ENCODE data around the gene ESPN. TPM values are rescaled to one million over a fixed set of nuclear protein-coding genes. Genes with fewer than 3 reads are reported as not detected.

ESPN gene
- total and polyA plus RNA-seq, 2 of the 4 experiments (the other 2 are of a cell fraction), result under 0.01 to 0.02 TPM

DNA sequence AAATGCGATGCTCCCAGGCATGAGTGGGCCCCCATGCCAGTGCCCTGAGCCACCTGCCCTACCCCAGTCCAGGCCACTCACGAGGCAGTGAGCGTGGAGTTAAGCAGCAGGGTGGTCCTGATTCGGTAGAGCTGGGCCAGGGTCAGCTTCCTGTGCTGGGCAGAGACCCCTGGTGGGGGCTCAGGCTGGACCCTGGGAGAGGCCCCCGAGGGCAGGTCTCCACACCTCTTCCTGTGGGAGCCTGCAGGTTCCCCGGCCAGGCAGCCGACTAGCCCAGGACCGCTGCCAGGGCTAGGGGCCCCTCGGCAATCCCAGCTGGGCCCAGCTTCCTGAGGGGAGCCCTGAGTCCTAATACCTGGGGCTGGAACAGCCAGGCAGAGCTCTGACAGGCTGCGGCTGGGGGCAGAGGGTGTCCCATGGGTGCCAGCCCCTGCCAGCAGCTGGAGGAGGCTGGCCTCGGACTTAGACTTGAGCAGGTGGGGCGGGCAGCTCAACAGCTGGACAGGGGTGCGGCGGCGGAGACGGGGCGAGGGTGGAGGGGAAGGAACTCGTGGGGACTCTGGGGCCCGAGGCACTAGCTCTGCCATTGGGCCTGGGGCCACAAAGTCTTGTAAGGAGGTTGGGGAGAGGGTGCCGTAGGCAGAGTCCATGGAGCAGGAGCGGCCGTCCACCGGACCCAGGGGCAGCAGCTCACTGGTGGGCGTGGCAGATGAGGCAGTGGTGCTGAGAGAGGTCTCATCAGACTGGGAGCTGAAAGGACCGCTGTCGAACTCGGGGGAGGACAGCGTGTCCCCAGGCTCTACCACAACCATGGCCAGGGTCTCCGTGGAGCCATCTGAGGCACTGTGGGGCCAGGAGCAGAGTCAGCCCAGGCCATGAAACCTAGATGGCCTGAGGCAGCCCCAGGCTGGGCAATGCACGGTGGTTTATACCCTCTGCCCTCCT, 43.4 kb downstream of the ESPN start:
- ChIA-PET POLR2A (ENCODE audit: unreplicated experiment) (no interaction called here), CTCF (no interaction called here)
- Histone ChIP-seq H3K36me3 (ENCODE audit: control insufficient read depth, insufficient read depth, low read length) (peaks cover 42% of the 10 kb centered on the region), H3K23ac (ENCODE audit: low read depth, low read length) (no peak overlapping the region), H3K27ac (ENCODE audit: insufficient read depth, low read length) (no peak overlapping the region), H4K8ac (ENCODE audit: low read depth in 2 of 2, low read length in 2 of 2) (no peak overlapping the region), H2BK5ac (ENCODE audit: low read depth, low read length, poor library complexity, severe bottlenecking) (no peak overlapping the region), H2AFZ (replicated peaks; ENCODE audit: low read length, poor library complexity) (no peak overlapping the region), H2BK120ac (ENCODE audit: low read depth, low read length) (no peak overlapping the region), H3K4ac (ENCODE audit: low read depth, low read length) (no peak overlapping the region), H3K79me1 (ENCODE audit: low read depth in 1 of 2, low read length in 2 of 2) (no peaks in the 10 kb centered on the region), H2BK20ac (ENCODE audit: low read depth, low read length) (no peak overlapping the region), H4K91ac (ENCODE audit: insufficient read depth, low read depth, low read length) (no peak overlapping the region), H4K20me1 (ENCODE audit: insufficient read depth, low read length) (no peaks in the 10 kb centered on the region; the same call in 1 of the 2 replicates), H3K9ac (ENCODE audit: low read depth, low read length) (no peak overlapping the region), H3K18ac (ENCODE audit: low read depth, low read length) (no peak overlapping the region), H3K4me3 (ENCODE audit: insufficient read depth, low read depth, low read length) (no peak overlapping the region), H3K4me1 (ENCODE audit: control insufficient read depth, insufficient read depth, low read length) (no peaks in the 10 kb centered on the region), H3K56ac (ENCODE audit: extremely low read depth, insufficient read depth, low read length) (no peak overlapping the region), H3K27me3 (ENCODE audit: control insufficient read depth, insufficient read depth, low read length) (no peaks in the 10 kb centered on the region), H3K9me3 (ENCODE audit: control insufficient read depth, insufficient read depth, low read length) (no peaks in the 10 kb centered on the region), H2AK5ac (ENCODE audit: low read depth, low read length) (no peak overlapping the region), H3K14ac (replicated peaks; ENCODE audit: low read depth, low read length) (no peak overlapping the region), H3K9me1 (ENCODE audit: insufficient read depth, low read length) (no peaks in the 10 kb centered on the region), H2AK9ac (replicated peaks; ENCODE audit: low read depth, low read length, poor library complexity) (no peak overlapping the region), H2BK15ac (ENCODE audit: low read depth, low read length) (no peak overlapping the region), H4K5ac (ENCODE audit: low read depth, low read length) (no peak overlapping the region), H3K4me2 (ENCODE audit: low read depth, low read length) (no peak overlapping the region)
- dilution Hi-C loops (cut with HindIII; ENCODE audit: low sequenced_read_pairs, unreplicated experiment), result no loop called here
- WGBS, 2 experiments (ENCODE audit: extremely low coverage in 2 of 2, insufficient read length in 1 of 2), result 90% methylated on average over 9 of the region's 30 CpGs; no CpG with 5 or more reads in 1 of the 2 experiments
- intact Hi-C loops (cut with micrococcal nuclease), result no loop called here
- ATAC-seq (ENCODE audit: low read depth) (no peak), DNase-seq (no peak)
- in situ Hi-C loops (cut with MboI; ENCODE audit: low sequenced_read_pairs), result no loop called here
- no peak for TF ChIP-seq POLR2A (IDR thresholded peaks at IDR 0.05; ENCODE audit: low read depth, low read length)
- TF ChIP-seq, protein P1, sequence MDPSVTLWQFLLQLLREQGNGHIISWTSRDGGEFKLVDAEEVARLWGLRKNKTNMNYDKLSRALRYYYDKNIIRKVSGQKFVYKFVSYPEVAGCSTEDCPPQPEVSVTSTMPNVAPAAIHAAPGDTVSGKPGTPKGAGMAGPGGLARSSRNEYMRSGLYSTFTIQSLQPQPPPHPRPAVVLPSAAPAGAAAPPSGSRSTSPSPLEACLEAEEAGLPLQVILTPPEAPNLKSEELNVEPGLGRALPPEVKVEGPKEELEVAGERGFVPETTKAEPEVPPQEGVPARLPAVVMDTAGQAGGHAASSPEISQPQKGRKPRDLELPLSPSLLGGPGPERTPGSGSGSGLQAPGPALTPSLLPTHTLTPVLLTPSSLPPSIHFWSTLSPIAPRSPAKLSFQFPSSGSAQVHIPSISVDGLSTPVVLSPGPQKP (IDR thresholded peaks at IDR 0.05; ENCODE audit: borderline replicate concordance, low read depth, low read length), result no peak
- TF ChIP-seq MXI1 (IDR thresholded peaks at IDR 0.05; ENCODE audit: borderline replicate concordance, low read depth, low read length), result no peak
- BruUV-seq (replicated peaks), result no TSS peak
